Jurkat, Clone E6-1 (cell line): ENCODE results near the gene KLK7.

Source experiments
- DNase-seq: peaks from one replicate; pipeline ENCODE4 v3.0.0-alpha.2; 2011; ENCODE audit warnings: low read depth, low spot score
- H3K4me3 ChIP-seq: 2 replicates; pipeline ENCODE4 v1.5.1; 2011; ENCODE audit warnings: mild to moderate bottlenecking, low read length, control low read depth, moderate library complexity

The KLK7 gene

DNA sequence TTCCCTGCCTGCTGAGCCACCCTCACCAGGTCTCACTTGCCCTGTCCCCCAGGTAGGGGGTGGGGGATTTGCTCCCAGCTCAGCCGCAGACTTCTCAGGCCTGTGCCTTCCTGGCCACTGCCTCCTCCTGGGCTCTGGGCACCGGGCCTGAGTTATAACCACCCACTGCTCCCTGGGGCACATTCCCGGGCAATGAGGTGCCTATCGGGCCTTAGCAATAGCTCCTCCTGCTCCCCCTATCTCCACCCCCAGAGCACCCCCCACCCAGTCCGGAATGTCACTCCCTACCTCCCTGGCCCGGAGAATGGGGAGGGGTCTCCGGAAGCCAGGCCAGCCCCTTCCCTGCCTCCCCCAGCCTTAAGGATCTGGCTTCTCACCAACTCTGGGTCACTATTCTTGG, 30.8 kb downstream of the KLK7 start, which contains the start of gene KLK5:
Gene KLK5, minus strand, starts transcription at position 129 of the 400 bp plus-strand sequence. CDS start 381 bp downstream, outside the sequence.
- H3K4me3 ChIP-seq = no peak within 1 kb of the TSS
- no peak for DNase-seq

DNA sequence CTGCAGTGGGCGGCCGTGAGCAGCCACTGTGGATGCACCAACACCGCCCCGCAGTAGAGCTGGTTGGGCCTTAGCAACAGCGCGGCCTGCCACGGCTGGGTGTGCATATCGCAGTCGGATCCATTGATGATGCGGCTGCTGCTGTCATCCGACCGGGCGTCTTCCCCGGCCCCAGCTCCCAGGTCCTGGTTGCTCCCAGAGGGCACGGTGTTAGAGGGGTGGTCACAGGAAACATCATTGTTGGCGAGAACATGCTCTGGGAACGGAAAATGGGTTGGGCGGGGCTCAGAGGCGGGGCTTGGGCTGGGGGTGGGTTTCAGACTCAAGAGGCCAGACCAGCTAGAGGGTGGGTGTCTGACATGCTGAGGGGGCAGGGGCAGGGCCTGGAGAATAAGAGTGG, 33.9 kb downstream of the KLK7 start:
- no peak overlapping the region for H3K4me3 ChIP-seq
- no peak for DNase-seq

DNA sequence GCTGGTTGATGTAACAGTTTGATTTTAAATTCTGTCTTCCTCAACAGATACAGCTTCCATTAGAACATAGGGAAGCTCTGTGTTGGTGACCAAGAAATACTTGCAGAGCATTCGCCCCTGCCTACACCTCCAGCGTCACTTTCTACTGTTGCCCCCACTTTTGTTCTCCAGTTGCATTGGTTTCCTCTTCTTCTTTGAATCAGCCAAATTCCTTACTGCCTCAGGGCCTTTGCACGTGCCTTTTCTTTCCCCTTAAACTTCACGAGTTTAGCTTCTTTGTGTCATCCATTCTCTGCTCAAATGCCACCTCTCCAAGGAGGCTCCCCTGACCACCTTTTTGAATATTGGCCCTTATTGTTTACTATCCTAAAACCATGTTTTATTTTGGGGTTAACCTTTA, 36.6 kb downstream of the KLK7 start:
- DNase-seq = no peak
- no peak overlapping the region for H3K4me3 ChIP-seq

DNA sequence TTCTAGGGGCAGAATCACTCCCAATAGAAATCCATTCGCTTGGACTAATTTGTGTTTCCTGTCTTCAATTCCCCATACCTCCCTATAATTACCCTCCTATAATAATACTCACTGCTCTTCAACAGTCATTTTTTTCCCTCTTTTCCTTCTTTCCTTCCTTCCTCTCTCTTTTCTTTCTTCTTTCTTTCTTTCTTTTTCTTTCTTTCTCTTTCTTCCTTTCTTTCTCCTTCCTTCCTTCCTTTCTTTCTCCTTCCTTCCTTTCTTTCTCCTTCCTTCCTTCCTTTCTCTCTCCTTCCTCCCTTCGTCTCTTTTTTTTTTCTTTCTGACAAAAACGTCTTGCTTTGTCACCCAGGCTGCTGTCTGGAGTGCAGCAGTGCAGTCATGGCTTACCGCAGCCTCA, 38.9 kb downstream of the KLK7 start:
- H3K4me3 ChIP-seq = no peak overlapping the region
- DNase-seq = no peak

DNA sequence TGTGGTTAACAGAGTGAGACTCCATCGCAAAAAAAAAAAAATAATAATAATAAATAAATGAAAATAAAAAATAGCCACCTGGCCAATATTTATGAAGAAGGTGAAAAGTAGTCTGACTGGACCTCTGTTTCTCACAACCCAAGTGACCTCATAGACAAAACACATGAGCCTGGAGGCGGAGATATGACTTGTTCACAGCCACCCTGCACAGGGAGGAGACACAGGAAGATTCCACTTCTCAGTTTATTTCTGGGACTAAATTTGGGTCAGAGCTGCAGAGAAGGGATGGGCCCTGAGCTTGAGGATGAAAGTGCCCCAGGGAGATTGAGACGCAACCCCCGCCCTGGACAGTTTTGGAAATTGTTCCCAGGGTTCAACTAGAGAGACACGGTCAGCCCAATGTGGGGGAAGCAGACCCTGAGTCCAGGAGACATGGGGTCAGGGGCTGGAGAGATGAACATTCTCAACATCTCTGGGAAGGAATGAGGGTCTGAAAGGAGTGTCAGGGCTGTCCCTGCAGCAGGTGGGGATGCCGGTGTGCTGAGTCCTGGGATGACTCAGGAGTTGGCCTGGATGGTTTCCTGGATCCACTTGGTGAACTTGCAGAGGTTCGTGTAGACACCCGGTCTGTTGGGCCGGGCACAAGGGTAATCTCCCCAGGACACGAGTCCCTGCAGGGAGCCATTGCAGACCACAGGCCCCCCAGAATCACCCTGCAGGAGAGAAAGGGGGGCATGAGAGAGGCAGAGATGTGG, 40.5 kb downstream of the KLK7 start:
- no peak overlapping the region for H3K4me3 ChIP-seq
- no peak for DNase-seq

DNA sequence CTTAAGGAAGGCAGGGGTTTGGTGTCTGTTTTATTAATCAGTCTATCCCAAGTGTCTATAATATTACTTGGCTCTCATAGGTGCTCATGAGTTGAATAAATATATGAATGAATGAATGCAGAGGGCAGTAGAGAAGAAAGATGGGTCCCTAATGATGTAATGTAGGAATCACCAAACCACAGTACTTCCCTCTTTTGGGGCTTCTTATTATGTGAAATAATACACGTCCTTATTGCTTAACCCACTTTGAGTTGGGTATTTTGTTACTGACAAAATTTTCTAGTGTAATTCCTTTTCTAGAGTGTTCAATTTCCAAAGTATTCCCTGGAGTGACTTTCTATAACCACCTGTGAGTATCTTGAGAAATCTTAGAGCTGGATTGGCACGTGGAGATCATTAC, 44.1 kb downstream of the KLK7 start:
- no peak overlapping the region for H3K4me3 ChIP-seq
- DNase-seq = no peak

DNA sequence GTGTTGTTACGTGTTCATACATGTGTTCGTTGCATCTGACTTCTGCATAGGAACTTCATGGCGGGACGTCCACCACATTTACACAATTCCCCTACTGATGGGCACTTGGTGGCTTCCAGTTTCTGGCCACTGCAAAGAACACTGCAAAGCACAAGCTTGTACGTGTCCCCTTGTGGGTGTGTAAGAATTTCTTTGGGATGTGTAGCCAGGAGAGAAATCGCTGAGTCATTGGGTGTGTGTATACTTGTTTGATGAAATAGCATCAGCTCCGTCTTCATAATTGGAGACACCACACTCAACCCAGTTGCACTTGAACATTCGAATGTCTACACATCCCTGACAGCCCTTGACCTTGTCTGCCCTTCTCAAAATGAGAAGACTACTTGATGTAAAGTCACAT, 50.1 kb downstream of the KLK7 start:
- DNase-seq = no peak

DNA sequence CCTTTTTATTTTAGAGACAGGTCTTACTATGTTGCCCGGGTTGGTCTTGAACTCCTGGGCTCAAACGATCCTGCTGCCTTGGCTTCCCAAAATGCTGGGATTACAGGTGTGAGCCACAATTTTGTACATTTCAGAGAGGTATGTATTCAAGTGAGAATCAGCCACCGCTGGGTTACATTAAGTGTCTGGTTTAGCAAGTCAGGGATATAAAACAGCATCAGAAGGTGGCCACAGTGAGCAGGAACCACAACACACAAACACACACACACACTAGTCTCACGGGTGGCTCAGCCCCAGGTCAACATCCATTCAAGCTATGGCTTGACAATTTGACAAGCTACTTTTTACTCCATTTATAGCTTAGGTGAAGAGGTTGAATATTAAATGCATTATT, 51.0 kb downstream of the KLK7 start:
- no peak for DNase-seq

More for the DNA sequence above, 50.1 kb downstream of the KLK7 start:
- no peak overlapping the region for H3K4me3 ChIP-seq

DNA sequence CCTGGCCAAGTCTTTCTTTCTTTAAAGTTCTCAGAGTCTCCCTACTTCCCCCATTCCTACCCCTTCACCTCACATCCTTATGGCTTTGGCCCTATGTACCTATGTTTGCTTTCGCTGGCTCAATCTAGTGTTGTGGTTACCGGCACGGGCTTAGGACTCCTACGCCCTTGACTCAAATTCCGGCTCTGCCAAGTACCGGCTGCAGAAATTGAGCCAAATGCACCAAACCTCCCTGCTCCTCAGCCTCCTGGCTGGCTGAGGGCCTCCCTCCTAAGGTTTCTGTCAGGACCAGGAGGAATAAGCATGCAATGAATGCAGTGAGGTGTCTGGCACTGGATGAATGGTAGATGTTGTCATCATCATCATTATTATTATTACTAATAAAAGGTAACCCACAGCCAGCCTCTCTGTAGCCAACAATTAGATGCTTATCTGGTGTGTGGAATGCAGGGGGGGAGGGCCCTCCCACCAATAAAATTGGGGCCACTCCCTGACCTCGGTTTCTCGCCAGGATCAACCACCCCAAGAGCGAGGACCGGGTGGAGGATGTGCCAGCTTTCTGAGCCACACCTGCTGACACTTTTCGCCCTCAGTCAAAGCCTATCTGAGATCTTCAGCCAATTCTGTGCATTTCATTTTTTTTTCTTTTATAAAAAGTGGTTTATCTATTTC, 51.6 kb downstream of the KLK7 start:
- no peak overlapping the region for H3K4me3 ChIP-seq
- DNase-seq = no peak

More for the DNA sequence above, 51.0 kb downstream of the KLK7 start:
- H3K4me3 ChIP-seq = no peak overlapping the region

DNA sequence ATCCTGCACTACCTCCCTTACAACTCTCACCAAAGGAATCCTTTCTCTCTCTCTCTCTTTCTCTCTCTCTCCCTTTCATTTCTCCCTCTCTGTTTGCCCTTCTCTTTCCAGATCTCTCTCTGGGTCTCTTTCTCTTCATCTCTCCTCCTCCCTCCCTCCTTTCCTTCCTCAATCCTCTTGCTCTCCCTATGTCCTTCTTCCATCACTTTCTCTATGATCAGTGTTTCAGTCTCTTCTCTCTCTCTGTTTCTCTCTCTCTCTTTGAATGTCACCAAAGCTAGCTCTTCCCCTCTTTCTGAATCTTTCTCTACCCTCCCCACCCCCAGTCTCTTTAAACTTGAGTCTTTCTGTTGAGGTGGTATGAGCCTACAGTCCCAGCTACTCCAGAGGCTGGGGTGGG, 52.7 kb downstream of the KLK7 start:
- DNase-seq = no peak
- H3K4me3 ChIP-seq = no peak overlapping the region

DNA sequence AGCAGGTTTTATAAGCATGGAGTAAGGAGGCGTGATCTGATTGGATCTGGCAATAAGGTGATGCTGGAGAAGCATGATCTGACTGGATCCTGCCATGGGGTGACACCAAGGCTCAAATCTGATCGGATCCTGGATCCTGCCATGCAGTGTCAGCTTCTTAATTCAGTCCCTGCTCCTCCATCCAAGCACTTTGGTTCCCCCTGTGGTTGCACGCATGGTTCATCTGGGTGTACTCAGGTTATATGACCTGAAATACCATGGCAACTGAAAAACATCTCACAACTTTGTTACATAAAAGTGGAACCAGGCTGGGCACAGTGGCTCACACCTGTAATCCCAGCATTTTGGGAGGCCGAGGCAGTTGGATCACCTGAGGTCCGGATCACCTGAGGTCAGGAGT, 54.9 kb downstream of the KLK7 start:
- H3K4me3 ChIP-seq = no peak overlapping the region
- peak; percentile 14 for DNase-seq
